Activated CD4-positive, alpha-beta T cell treated with anti-CD3 and anti-CD28 coated beads, Interleukin-2, amount 10 ng/mL, durations not matched to agents 7 days and 5 days (primary cell): ENCODE results near the gene TNRC6C. TPM values are rescaled to one million over a fixed set of nuclear protein-coding genes. Genes with fewer than 3 reads are reported as not detected.
A peak's percentile ranks its signal among the peaks of the same experiment; 100 is the strongest.

Source experiments
- CTCF ChIA-PET: fragments of 350-600 bp; sonication (Branson Sonifier 250); formaldehyde crosslinking; loops from one replicate; lab custom pipeline; 2021; ENCODE audit warnings: antibody characterized with exemption; lab: Charles Lee
- POLR2A ChIA-PET: fragments of 350-600 bp; sonication (Branson Sonifier 250); formaldehyde crosslinking; loops from one replicate; lab custom pipeline; 2021; ENCODE audit warnings: antibody characterized with exemption; lab: Charles Lee
- DNase-seq: peaks from one replicate; pipeline ENCODE4 v3.0.0-alpha.2; 2020
- H3K27ac Mint-ChIP-seq: one replicate; pipeline ENCODE4 v1.8.0; 2021; ENCODE audit warnings: mild to moderate bottlenecking, moderate library complexity, mixed read lengths
- H3K27me3 Mint-ChIP-seq: one replicate; pipeline ENCODE4 v1.8.0; 2021; ENCODE audit warnings: mixed read lengths
- H3K36me3 Mint-ChIP-seq: one replicate; pipeline ENCODE4 v1.8.0; 2021; ENCODE audit warnings: low read depth, mixed read lengths
- H3K4me1 Mint-ChIP-seq: one replicate; pipeline ENCODE4 v1.8.0; 2021; ENCODE audit warnings: mixed read lengths
- H3K4me3 Mint-ChIP-seq: one replicate; pipeline ENCODE4 v1.8.0; 2021; ENCODE audit warnings: mild to moderate bottlenecking, moderate library complexity, mixed read lengths
- H3K9me3 Mint-ChIP-seq: one replicate; pipeline ENCODE4 v1.8.0; 2021; ENCODE audit warnings: mixed read lengths
- total RNA-seq, 2 experiments: library from RNA; stranded (reverse); gene quantifications; one replicate each; pipeline ENCODE4 v1.2.3, GENCODE V29; 2021

Gene TNRC6C, protein sequence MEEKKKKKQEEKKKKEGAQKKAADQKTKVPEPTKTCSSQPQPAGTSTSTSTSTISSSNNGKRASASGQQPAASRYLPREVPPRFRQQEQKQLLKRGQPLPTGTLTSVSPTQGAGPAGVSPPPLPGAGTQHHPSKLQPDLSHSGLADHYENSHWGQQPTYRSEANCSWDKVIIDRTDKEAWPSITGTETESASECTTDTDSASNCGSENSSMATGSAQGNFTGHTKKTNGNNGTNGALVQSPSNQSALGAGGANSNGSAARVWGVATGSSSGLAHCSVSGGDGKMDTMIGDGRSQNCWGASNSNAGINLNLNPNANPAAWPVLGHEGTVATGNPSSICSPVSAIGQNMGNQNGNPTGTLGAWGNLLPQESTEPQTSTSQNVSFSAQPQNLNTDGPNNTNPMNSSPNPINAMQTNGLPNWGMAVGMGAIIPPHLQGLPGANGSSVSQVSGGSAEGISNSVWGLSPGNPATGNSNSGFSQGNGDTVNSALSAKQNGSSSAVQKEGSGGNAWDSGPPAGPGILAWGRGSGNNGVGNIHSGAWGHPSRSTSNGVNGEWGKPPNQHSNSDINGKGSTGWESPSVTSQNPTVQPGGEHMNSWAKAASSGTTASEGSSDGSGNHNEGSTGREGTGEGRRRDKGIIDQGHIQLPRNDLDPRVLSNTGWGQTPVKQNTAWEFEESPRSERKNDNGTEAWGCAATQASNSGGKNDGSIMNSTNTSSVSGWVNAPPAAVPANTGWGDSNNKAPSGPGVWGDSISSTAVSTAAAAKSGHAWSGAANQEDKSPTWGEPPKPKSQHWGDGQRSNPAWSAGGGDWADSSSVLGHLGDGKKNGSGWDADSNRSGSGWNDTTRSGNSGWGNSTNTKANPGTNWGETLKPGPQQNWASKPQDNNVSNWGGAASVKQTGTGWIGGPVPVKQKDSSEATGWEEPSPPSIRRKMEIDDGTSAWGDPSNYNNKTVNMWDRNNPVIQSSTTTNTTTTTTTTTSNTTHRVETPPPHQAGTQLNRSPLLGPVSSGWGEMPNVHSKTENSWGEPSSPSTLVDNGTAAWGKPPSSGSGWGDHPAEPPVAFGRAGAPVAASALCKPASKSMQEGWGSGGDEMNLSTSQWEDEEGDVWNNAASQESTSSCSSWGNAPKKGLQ (N-terminal part only)
- 10 to 100 TPM; 40.2 to 41.8 TPM for total RNA-seq

DNA sequence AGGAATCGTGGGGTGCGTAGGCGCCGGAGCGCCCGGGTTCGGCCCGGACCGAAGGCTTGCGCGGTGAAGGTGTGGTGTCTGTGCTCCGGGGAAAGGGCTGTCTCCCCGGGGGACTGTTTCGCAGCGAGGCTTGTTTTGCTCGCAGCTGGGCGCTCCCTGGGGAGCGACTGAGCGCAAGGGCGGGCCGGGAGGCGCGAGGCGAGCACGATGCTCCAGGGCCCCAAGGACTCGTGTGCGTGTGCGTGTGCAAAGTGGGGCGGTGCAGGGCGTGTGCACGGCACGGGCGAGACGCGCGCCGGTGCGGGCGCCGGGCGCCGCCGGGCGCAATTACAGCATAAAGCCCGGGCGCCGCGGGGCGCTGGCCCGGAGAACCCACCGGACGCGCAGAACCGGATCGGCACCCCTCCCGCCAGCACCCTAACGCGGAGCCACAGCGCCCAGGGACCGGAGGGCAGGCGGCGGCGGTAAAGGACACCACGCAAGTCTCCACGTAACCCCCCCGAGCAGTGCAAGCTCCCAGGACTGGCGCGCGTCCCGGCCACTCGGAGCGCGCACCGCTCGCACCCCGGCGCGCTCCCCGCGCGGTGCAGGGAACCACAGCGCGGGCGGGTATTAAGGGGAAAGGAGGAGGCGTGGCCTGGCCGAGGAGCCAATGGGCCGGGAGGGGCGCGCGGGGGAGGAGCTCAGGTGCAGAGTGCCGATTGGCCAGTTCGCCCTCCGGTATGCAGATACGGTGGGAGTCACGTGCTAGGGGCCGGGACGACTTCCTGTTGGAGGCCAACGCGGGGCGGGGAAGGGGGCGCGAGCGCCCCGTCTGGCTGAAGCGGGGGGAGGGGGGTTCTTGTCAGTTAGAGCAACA lies at the start of gene TNRC6C:
TSS of gene TNRC6C (plus strand) at position 847 of the 859 bp plus-strand sequence. CDS start 45,504 bp downstream, outside the sequence.
- peaks cover 36% of the 10 kb centered on the region for H3K27me3 Mint-ChIP-seq
- POLR2A ChIA-PET, result interaction anchor here (0.6 to 1.0 kb wide), 7 partner anchors 57 to 485 kb away, joined by 3 to 7 read pairs (median 3); no protein-coding TSS in a partner anchor
- DNase-seq, result peak; percentile 100
- peaks cover 13% of the 10 kb centered on the region for H3K36me3 Mint-ChIP-seq
- H3K9me3 Mint-ChIP-seq, result peaks cover 3% of the 10 kb centered on the region
- peaks cover 41% of the 10 kb centered on the region for H3K4me1 Mint-ChIP-seq
- peak within 1 kb of the TSS; percentile 95 for H3K4me3 Mint-ChIP-seq
- CTCF ChIA-PET, result interaction anchor here (1.0 to 1.2 kb wide), 4 partner anchors 10 to 504 kb away, joined by 3 to 4 read pairs (median 3); no protein-coding TSS in a partner anchor
- peak within 1 kb of the TSS; percentile 94 for H3K27ac Mint-ChIP-seq

DNA sequence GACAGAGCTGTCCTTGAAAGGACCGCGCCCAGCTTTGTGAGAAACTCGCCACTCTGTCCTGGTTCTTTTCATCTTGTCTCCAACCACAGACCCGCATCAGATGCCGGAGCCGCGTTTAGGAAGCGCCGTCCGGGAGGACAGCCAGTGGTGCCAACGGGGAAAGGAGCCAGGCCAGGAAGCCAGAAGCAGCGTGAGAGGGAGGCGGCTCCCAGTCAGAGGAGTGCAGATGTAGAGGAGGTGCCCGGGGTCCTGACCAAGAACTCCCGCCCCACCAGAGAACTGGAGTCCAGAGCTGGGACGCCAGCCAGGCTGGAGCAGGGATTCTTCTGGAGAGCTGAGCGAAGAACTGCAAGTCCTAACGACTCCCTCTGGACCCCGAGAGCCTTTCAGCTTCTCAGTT lies 49.3 kb upstream of the TNRC6C start:
- Mint-ChIP-seq H3K27me3 (peaks cover 20% of the 10 kb centered on the region), H3K27ac (no peak overlapping the region), H3K4me3 (no peak overlapping the region), H3K4me1 (no peaks in the 10 kb centered on the region), H3K9me3 (no peaks in the 10 kb centered on the region), H3K36me3 (no peaks in the 10 kb centered on the region)
- DNase-seq, result no peak
- ChIA-PET CTCF (interaction anchor here (0.5 to 1.1 kb wide), 2 partner anchors 12 to 68 kb away, joined by 3 read pairs; no protein-coding TSS in a partner anchor), POLR2A (no interaction called here)

DNA sequence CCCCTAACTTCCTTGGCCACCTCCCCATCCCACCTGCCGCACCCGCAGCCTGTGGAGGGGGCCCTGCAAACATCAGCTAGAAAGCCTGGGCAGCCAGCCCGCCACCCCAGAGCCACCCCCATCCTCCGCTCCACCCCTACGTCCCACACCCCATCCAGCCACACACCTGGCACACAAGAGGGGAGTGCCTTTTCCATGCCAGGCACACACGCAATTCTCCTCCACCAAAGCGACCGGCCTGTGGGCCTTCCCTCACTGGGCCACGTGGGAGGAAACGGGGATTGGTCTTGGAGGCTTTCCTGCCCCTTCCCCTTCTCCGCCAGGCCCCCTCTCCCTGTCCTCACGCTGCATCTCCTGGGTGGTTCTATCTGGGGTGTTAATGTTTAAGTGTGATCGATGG lies 48.7 kb upstream of the TNRC6C start:
- no peak for DNase-seq
- H3K36me3 Mint-ChIP-seq, result no peaks in the 10 kb centered on the region
- H3K9me3 Mint-ChIP-seq, result no peaks in the 10 kb centered on the region
- CTCF ChIA-PET, result no interaction called here
- no peak overlapping the region for H3K27ac Mint-ChIP-seq
- no peak overlapping the region for H3K4me3 Mint-ChIP-seq
- POLR2A ChIA-PET, result no interaction called here
- H3K27me3 Mint-ChIP-seq, result peaks cover 22% of the 10 kb centered on the region
- no peaks in the 10 kb centered on the region for H3K4me1 Mint-ChIP-seq

DNA sequence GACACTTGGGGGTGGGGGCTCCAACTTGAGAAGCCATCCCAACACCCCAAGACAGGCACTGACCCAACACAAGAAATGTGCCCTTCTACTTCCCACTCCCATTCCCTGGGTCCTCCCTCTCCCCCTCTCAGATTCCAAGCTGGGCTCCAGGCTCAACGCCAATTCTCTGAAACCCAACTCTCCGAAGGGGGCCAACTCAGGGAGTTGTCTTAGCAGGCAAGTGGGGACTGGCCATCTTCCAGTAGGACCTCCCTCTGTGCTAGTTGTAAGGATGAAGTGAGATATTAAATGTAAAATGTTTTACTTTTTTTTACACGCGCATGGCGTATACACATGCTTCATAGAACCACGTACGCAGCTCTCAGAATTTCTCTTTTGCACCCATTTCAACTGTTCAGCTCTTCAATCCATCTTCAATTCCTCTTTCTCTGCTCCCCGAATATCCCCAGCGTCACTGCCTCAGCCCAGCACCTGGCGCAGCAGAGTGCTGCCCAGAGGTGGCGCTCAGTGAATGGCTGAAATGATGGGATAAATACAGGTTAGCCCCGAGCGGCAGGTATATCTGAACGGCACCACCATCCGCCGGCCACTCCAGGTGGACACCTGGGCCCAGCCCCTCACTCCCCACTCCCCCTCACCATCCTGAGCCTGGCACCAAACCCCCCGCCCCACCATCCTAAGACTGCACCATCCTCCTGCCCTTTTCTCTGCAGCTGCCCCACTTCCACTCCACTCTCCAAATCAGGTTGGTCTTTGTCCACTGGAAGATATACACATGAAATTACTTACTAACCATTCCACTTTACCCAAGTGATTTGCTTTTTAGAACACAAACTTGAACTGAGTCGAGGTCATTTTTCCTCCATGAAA lies 43.9 kb upstream of the TNRC6C start:
- POLR2A ChIA-PET, result no interaction called here
- no peaks in the 10 kb centered on the region for H3K36me3 Mint-ChIP-seq

DNA sequence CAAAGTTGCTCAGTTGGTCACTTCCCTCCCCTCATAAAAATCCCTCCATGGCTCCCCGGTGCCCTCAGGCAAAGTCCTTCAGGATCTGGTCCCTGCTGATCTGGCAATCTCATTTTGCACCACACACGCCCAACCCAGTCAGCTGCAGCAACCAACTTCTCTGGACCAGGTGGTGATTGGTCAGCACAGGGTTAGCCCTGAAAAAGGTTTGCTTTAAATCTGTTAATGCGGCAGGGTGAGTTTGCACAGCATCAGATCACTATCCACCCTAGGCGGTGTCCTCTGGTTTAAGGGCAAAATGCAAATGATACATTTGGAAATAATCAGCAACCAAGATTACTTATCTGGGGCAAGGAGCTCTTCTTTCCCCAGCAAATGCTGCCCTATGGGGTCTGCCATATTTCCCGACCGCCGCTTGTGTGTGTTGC lies 42.9 kb upstream of the TNRC6C start:
- POLR2A ChIA-PET, result no interaction called here
- H3K4me3 Mint-ChIP-seq, result no peak overlapping the region
- H3K36me3 Mint-ChIP-seq, result no peaks in the 10 kb centered on the region
- no peaks in the 10 kb centered on the region for H3K9me3 Mint-ChIP-seq
- no peak for DNase-seq
- peaks cover 61% of the 10 kb centered on the region for H3K27me3 Mint-ChIP-seq
- no peak overlapping the region for H3K27ac Mint-ChIP-seq
- CTCF ChIA-PET, result interaction anchor here (0.9 kb wide), 1 partner anchor 9 kb away, joined by 3 read pairs; no protein-coding TSS in a partner anchor
- peaks cover 8% of the 10 kb centered on the region for H3K4me1 Mint-ChIP-seq

More for the DNA sequence above, 43.9 kb upstream of the TNRC6C start:
- no peak overlapping the region for H3K4me3 Mint-ChIP-seq
- H3K9me3 Mint-ChIP-seq, result no peaks in the 10 kb centered on the region
- DNase-seq, result no peak
- H3K4me1 Mint-ChIP-seq, result peaks cover 8% of the 10 kb centered on the region
- H3K27me3 Mint-ChIP-seq, result peaks cover 61% of the 10 kb centered on the region
- H3K27ac Mint-ChIP-seq, result peak overlapping the region; percentile 31
- CTCF ChIA-PET, result no interaction called here

DNA sequence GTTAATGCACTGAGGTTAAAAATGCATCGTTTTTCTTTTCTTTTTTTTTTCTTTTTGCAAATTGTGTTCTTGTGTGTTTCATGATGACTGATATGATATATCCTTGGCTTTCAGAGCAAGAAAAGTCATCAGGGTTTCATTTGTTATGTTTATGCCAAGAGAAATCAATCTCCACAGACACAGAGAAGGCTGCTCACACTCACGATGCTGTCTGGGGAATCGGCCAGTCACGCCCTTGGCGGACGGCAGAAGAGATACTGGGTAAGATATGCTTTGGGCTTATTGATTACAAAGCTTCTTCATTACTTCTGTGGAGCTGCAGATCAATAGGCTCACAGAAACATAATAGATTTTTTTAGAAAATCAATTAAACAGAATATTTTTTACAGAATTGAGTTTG lies 42.2 kb upstream of the TNRC6C start:
- CTCF ChIA-PET, result interaction anchor here (0.8 to 1.3 kb wide), 3 partner anchors 9 to 21 kb away, joined by 3 to 4 read pairs (median 3); no protein-coding TSS in a partner anchor
- no peak overlapping the region for H3K27ac Mint-ChIP-seq
- POLR2A ChIA-PET, result no interaction called here

DNA sequence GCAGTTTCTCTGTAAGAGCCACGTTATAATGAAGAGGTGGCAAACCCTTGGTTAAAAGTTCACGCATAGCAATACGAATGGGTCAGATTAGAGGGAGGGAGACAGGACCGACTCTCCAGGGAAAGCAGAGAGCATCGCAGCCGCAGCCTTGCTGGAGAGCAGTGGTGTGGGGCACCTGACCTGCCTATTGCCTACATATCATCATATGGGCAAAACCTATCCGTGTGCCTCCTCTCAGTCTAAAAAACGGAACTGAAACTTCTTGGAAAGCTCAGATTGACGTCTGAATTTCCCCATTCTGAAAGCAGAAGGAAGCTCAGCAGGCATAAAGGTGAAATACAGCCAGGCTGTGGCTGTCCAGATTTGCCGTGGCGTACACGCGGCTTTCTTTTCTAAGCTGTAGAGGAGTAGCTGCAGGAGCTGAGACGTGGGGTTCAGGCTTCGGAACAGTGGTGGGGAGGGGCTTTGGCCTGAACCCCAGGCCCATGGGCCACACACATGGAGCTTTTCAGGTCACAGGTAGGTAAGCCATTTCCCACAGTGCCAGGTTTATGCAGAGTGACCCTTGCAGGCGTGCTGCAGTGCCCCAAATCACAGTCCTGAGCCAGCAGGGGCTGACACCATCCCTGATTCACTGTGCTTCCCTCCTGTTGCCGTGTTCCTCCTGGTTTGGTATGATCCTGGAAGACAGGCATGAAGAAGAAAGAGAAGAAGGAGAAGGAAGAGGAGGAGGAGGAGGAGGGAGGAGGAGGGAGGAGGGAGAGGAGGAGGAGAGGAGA lies 41.6 kb upstream of the TNRC6C start:
- Mint-ChIP-seq H3K4me3 (no peak overlapping the region), H3K27ac (no peak overlapping the region), H3K36me3 (no peaks in the 10 kb centered on the region), H3K27me3 (peaks cover 49% of the 10 kb centered on the region), H3K4me1 (peaks cover 8% of the 10 kb centered on the region), H3K9me3 (no peaks in the 10 kb centered on the region)
- ChIA-PET CTCF (interaction anchor here (0.6 to 1.3 kb wide), 3 partner anchors 11 to 39 kb away, joined by 3 to 4 read pairs (median 3); no protein-coding TSS in a partner anchor), POLR2A (no interaction called here)
- no peak for DNase-seq

More for the DNA sequence above, 42.2 kb upstream of the TNRC6C start:
- no peak for DNase-seq
- peaks cover 55% of the 10 kb centered on the region for H3K27me3 Mint-ChIP-seq
- no peak overlapping the region for H3K4me3 Mint-ChIP-seq
- H3K9me3 Mint-ChIP-seq, result no peaks in the 10 kb centered on the region
- H3K4me1 Mint-ChIP-seq, result peaks cover 8% of the 10 kb centered on the region
- H3K36me3 Mint-ChIP-seq, result no peaks in the 10 kb centered on the region

DNA sequence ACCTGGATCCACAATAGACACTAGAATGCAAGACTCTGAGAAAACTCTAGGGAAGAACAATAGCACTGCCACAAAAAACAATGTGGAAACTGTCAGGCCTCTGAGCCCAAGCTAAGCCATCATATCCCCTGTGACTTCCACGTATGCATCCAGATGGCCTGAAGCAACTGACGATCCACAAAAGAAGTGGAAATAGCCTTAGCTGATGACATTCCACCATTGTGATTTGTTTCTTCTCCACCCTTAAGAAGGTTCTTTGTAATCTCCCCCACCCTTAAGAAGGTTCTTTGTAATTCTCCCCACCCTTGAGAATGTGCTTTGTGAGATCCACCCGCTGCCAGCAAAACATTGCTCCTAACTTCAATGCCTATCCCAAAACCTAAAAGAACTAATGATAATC lies 39.2 kb upstream of the TNRC6C start:
- POLR2A ChIA-PET, result no interaction called here

DNA sequence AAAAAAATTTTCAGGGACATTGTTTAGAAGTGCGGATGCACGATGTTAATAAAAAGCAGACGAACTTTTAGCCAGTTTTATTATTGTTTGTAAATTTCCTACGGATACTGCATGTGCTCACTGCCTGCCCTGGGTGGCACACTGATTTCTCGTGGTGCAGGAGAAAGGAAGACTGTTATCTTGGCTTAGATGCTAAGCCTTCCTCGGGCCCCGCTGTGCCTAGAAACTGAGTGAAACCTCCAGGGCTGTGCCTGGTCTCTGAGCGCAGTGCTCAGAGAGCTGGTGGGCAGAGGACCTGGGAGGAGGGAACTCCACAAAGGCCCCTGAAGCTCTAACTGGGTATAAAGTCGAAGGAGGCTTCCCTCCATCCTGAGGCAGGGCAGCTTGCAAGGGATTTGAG lies 35.4 kb upstream of the TNRC6C start:
- no peak overlapping the region for H3K27ac Mint-ChIP-seq

More for the DNA sequence above, 39.2 kb upstream of the TNRC6C start:
- no peak overlapping the region for H3K27ac Mint-ChIP-seq
- no peaks in the 10 kb centered on the region for H3K9me3 Mint-ChIP-seq
- CTCF ChIA-PET, result interaction anchor here (0.7 kb wide), 1 partner anchor 1772 kb away, joined by 3 read pairs; no protein-coding TSS in a partner anchor
- H3K36me3 Mint-ChIP-seq, result no peaks in the 10 kb centered on the region
- H3K4me1 Mint-ChIP-seq, result peaks cover 8% of the 10 kb centered on the region
- no peak for DNase-seq
- H3K4me3 Mint-ChIP-seq, result no peak overlapping the region
- H3K27me3 Mint-ChIP-seq, result peaks cover 43% of the 10 kb centered on the region

DNA sequence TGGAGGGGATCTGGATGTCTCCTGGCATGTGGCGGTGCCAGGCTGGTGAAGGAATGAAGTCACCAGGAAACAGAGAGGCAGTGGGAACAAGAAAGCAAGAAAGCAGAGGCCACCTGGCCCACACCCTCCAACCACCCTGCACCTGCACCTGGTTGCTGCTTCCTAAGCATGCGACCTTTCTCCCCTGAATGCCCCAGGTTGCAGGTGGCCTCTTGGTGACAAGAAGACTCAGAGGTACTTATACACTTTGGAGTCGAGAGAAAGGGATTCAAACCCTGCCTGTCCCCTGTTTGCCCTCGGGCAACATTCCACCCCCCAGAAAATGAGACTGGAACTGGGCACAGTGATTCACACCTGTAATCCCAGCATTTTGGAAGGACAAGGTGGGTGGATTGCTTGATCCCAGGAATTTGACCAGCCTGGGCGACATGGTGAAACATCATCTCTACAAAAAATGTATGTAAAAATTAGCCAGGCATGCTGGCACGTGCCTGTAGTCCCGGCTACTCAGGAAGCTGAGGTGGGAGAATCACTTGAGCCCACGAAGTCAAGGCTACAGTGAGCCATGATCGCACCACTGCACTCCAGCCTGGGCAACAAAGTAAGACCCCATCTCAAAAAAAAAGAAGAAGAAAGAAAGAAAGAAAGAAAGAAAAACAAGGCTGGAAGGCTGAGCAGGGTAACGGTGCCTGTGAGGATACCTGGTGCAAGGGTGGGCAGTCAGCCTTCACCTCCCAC lies 34.6 kb upstream of the TNRC6C start:
- Mint-ChIP-seq H3K27me3 (peaks cover 12% of the 10 kb centered on the region), H3K9me3 (no peaks in the 10 kb centered on the region), H3K4me3 (no peak overlapping the region), H3K36me3 (no peaks in the 10 kb centered on the region), H3K27ac (no peak overlapping the region), H3K4me1 (peaks cover 4% of the 10 kb centered on the region)
- POLR2A ChIA-PET, result no interaction called here
- no peak for DNase-seq
- CTCF ChIA-PET, result interaction anchor here (0.6 to 1.0 kb wide), 3 partner anchors 8 to 112 kb away, joined by 3 read pairs; no protein-coding TSS in a partner anchor

More for the DNA sequence above, 35.4 kb upstream of the TNRC6C start:
- CTCF ChIA-PET, result no interaction called here
- Mint-ChIP-seq H3K4me1 (peaks cover under 1% of the 10 kb centered on the region), H3K4me3 (no peak overlapping the region), H3K36me3 (no peaks in the 10 kb centered on the region), H3K27me3 (peaks cover 16% of the 10 kb centered on the region), H3K9me3 (no peaks in the 10 kb centered on the region)
- POLR2A ChIA-PET, result no interaction called here
- no peak for DNase-seq
